HepG2 (cell line): ENCODE results near the gene BMPER. TPM values are rescaled to one million over a fixed set of nuclear protein-coding genes. Genes with fewer than 3 reads are reported as not detected.

Experiments used
- ATAC-seq: fragments of 200-7000 bp; cut with Tn5 transposase; 3 replicates; pipeline ENCODE4 v1.9.1; 2020; ENCODE audit warnings: mild to moderate bottlenecking, moderate library complexity
- BruUV-seq: library from RNA; stranded (reverse); fragments of 400-500 nt; replicated peaks from 2 replicates; lab custom pipeline; 2021; lab: Mats Ljungman, UMichigan
- CTCF ChIA-PET: fragments of 300-600 bp; formaldehyde crosslinking; extraction: SDS; loops from one replicate; lab custom pipeline; 2021; ENCODE audit warnings: low total read pairs, inconsistent platforms, low intra/inter-chr PET ratio; lab: Yijun Ruan, JAX
- POLR2A ChIA-PET: fragments of 350-600 bp; sonication (Branson Sonifier 250); formaldehyde crosslinking; loops from one replicate; lab custom pipeline; 2020; ENCODE audit warnings: antibody characterized with exemption, inconsistent platforms; lab: Yijun Ruan, JAX
- DNase-seq: peaks from one replicate; pipeline ENCODE4 v3.0.0-alpha.2; 2015; ENCODE audit warnings: low spot score
- FAIRE-seq: peaks from 3 replicates; lab custom pipeline; 2011; peaks lifted over from hg19 to GRCh38; lab: Jason Lieb, UNC
- H2AFZ ChIP-seq: one replicate; pipeline ENCODE4 v1.6.1; 2011; ENCODE audit warnings: low read length, inconsistent platforms
- H3K27ac ChIP-seq: fragments of 300-600 bp; 3 replicates; pipeline ENCODE4 v1.8.0; 2011; ENCODE audit warnings: mixed run types, mild to moderate bottlenecking, mixed read lengths, low read length, inconsistent platforms; ENCODE audit not compliant: insufficient read depth; ENCODE audit errors: extremely low read length
- H3K27me3 ChIP-seq, 2 experiments: fragments of 200-600 bp in 1 of 2; 2 replicates in 1 of 2; 3 replicates in 1 of 2; pipeline versions ENCODE4 v1.6.0 to v1.8.0; 2011; ENCODE audit warnings: low read length in 2 of 2, mild to moderate bottlenecking in 2 of 2, moderate library complexity in 2 of 2, inconsistent platforms in 1 of 2; ENCODE audit not compliant: insufficient read depth in 2 of 2, control insufficient read depth in 1 of 2
- H3K36me3 ChIP-seq, 2 experiments: fragments of 200-600 bp in 1 of 2; replicated peaks in 1 of 2; 2 replicates in 1 of 2; 3 replicates in 1 of 2; pipeline versions ENCODE4 v1.5.1 to v1.8.0; 2011; ENCODE audit warnings: low read length in 2 of 2, inconsistent platforms in 1 of 2; ENCODE audit not compliant: insufficient read depth in 2 of 2, control insufficient read depth in 1 of 2
- H3K4me1 ChIP-seq: 2 replicates; pipeline ENCODE4 v1.5.1; 2012; ENCODE audit warnings: low read length, inconsistent platforms; ENCODE audit not compliant: insufficient read depth
- H3K4me2 ChIP-seq: 2 replicates; pipeline ENCODE4 v1.6.0; 2011; ENCODE audit warnings: low read depth, low read length, inconsistent platforms
- H3K4me3 ChIP-seq, 3 experiments: fragments of 200-600 bp in 1 of 3; sonication (generic), shearing (Covaris generic) in 1 of 3; replicated peaks in 1 of 3; 2 replicates each; pipeline ENCODE4 v1.5.1; 2011 to 2016; ENCODE audit warnings: low read length in 3 of 3, inconsistent platforms in 2 of 3, low read depth in 2 of 3, mild to moderate bottlenecking in 2 of 3, control low read depth in 1 of 3, mixed read lengths in 1 of 3; ENCODE audit not compliant: insufficient read depth in 1 of 3
- H3K79me2 ChIP-seq: one replicate; pipeline ENCODE4 v1.6.1; 2011; ENCODE audit warnings: low read length, inconsistent platforms; ENCODE audit not compliant: insufficient read depth
- H3K9ac ChIP-seq: 2 replicates; pipeline ENCODE4 v1.6.0; 2011; ENCODE audit warnings: mild to moderate bottlenecking, low read depth, low read length, inconsistent platforms; ENCODE audit not compliant: insufficient read depth
- H3K9me3 ChIP-seq: 2 replicates; pipeline ENCODE4 v1.5.1; 2012; ENCODE audit warnings: mild to moderate bottlenecking, low read length
- H4K20me1 ChIP-seq: 2 replicates; pipeline ENCODE4 v1.6.0; 2011; ENCODE audit warnings: inconsistent platforms, mild to moderate bottlenecking, low read length, moderate library complexity; ENCODE audit not compliant: insufficient read depth
- ARNT2 ChIP-seq: sonication (generic); formaldehyde crosslinking; IDR thresholded peaks from 2 replicates; pipeline ENCODE4 v1.8.0; 2022; ENCODE audit warnings: mild to moderate bottlenecking, low read depth, missing genetic modification reagents, moderate library complexity
- FOXM1 ChIP-seq: sonication (generic); formaldehyde crosslinking; IDR thresholded peaks from 2 replicates; pipeline ENCODE4 v1.5.0; 2020; ENCODE audit warnings: missing genetic modification reagents
- GTF2F1 ChIP-seq: fragments of 150-350 bp; IDR thresholded peaks from 2 replicates; pipeline ENCODE4 v1.6.1; 2014; ENCODE audit warnings: low read length
- KAT8 ChIP-seq: IDR thresholded peaks from 2 replicates; pipeline ENCODE4 v1.6.1; 2016; ENCODE audit warnings: missing genetic modification reagents, missing compliant biosample characterization
- PHF5A ChIP-seq: IDR thresholded peaks from one replicate; pipeline ENCODE4 v1.6.1; 2018; ENCODE audit warnings: low read depth, missing genetic modification reagents; ENCODE audit not compliant: unreplicated experiment
- RBFOX2 ChIP-seq: fragments of 200-400 bp; formaldehyde crosslinking; IDR thresholded peaks from 2 replicates; pipeline ENCODE4 v1.6.1; 2017; ENCODE audit warnings: low read depth, mild to moderate bottlenecking, low read length
- RBM39 ChIP-seq: fragments of 200-400 bp; formaldehyde crosslinking; IDR thresholded peaks from one replicate; pipeline ENCODE4 v1.6.1; 2018; ENCODE audit warnings: antibody characterized with exemption, mild to moderate bottlenecking, low read depth, low read length; ENCODE audit not compliant: poor library complexity, severe bottlenecking
- ZNF552 ChIP-seq: sonication (generic); formaldehyde crosslinking; IDR thresholded peaks from 2 replicates; pipeline ENCODE4 v1.9.0; 2022; ENCODE audit warnings: missing genetic modification reagents, mild to moderate bottlenecking, borderline replicate concordance
- ZNF607 ChIP-seq: sonication (generic); formaldehyde crosslinking; IDR thresholded peaks from 2 replicates; pipeline ENCODE4 v1.5.1; 2020; ENCODE audit warnings: missing genetic modification reagents, mild to moderate bottlenecking, borderline replicate concordance
- ZNF768 ChIP-seq: sonication (generic); formaldehyde crosslinking; IDR thresholded peaks from 2 replicates; pipeline ENCODE4 v1.4.0; 2020; ENCODE audit warnings: missing genetic modification reagents
- ZNF850 ChIP-seq: sonication (generic); formaldehyde crosslinking; conservative IDR thresholded peaks from 2 replicates; pipeline ENCODE4 v1.9.0; 2021; ENCODE audit warnings: mild to moderate bottlenecking, missing genetic modification reagents
- WGBS: methylation state at CpG from one replicate; pipeline ENCODE4 v1.1.6; 2017; ENCODE audit warnings: low lambda C conversion rate; 5-methylcytosine and 5-hydroxymethylcytosine counted together
- in situ Hi-C: cut with HindIII; loops from 2 replicates; pipeline ENCODE4 v1.10.0; 2017; ENCODE audit warnings: low pct_unique_long_range_greater_than_20kb; ENCODE audit not compliant: extremely low pct_ligation_motif_present
- intact Hi-C: fragments of 100-400 bp; cut with micrococcal nuclease; formaldehyde crosslinking; loops from one replicate; pipeline ENCODE4 v1.10.0; 2022; ENCODE audit not compliant: unreplicated experiment
- polyA plus RNA-seq, 8 experiments: library from polyadenylated mRNA; depleted of rRNA in 3 of 8; stranded (reverse) in 7 of 8; unstranded in 1 of 8; fragments of >200 nt; fragmentation: Illumina TruSeq in 4 of 8; extraction: Trizol in 4 of 8; gene quantifications; 2 replicates each; pipeline versions ENCODE4 v1.2.1 to v1.2.3, GENCODE V29; 2011 to 2016; ENCODE audit warnings: low read depth in 4 of 8, missing spikeins in 1 of 8, mixed read lengths in 1 of 8; ENCODE audit not compliant: insufficient read depth in 1 of 8
- total RNA-seq, 5 experiments: library from RNA; depleted of rRNA; stranded (reverse); fragments of >200 nt; fragmentation: Illumina TruSeq; extraction: Trizol; gene quantifications; 2 replicates each; pipeline ENCODE4 v1.2.3, GENCODE V29; 2016; ENCODE audit warnings: low read depth in 1 of 5
- TF ChIP-seq, protein P1 (sequence below): IDR thresholded peaks from 2 replicates; pipeline ENCODE4 v1.6.1; 2018; ENCODE audit warnings: missing genetic modification reagents, mild to moderate bottlenecking, missing compliant biosample characterization
- TF ChIP-seq, protein P2 (sequence below): fragments of 450-650 bp; IDR thresholded peaks from 2 replicates; pipeline ENCODE4 v1.6.1; 2017
- TF ChIP-seq, protein P3 (sequence below): sonication (generic); formaldehyde crosslinking; IDR thresholded peaks from 2 replicates; pipeline ENCODE4 v1.5.0; 2020; ENCODE audit warnings: missing genetic modification reagents, mild to moderate bottlenecking, borderline replicate concordance
- TF ChIP-seq, protein P4 (sequence below): IDR thresholded peaks from 2 replicates; pipeline ENCODE4 v1.6.1; 2016; ENCODE audit warnings: low read depth, missing genetic modification reagents, missing compliant biosample characterization
- TF ChIP-seq, protein P5 (sequence below): sonication (generic); formaldehyde crosslinking; IDR thresholded peaks from 2 replicates; pipeline ENCODE4 v1.4.0; 2020; ENCODE audit warnings: missing genetic modification reagents, borderline replicate concordance

BMPER gene
- total and polyA plus RNA-seq, 2 of the 13 experiments (the other 11 are each of a cell fraction or from before 2014, with no cell fraction given), result not detected

DNA sequence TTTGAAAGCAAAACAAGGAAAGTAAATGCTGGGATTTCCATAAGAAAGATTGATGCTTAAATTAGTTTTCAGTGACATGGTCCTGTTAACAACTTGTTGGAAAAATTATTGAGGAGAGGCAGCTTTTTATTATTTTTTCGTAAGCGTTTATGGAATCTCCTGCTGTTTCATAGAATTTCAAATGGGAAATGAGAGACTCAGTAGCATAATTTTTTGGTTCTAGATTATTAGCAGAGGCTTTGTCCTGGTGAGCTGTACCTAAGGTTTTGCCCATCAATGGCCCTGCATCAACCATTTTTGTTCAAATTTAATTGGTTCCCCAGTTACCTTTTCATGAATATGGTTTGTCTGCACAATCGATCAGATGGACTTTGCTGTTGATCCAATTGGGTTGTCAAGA lies 205.7 kb downstream of the BMPER start:
- Histone ChIP-seq H3K4me3 (no peak overlapping the region), H3K9ac (no peak overlapping the region)
- POLR2A ChIA-PET, result no interaction called here
- no peak for DNase-seq
- TF ChIP-seq RBM39 (no peak), FOXM1 (no peak), ZNF850 (CRISPR knock-in tag) (no peak), ZNF768 (CRISPR knock-in tag) (no peak), RBFOX2 (no peak), KAT8 (CRISPR knock-in tag) (no peak), ZNF552 (CRISPR knock-in tag) (no peak), ZNF607 (no peak), ARNT2 (CRISPR knock-in tag) (no peak), PHF5A (CRISPR knock-in tag) (no peak), GTF2F1 (no peak)
- TF ChIP-seq, protein P1, sequence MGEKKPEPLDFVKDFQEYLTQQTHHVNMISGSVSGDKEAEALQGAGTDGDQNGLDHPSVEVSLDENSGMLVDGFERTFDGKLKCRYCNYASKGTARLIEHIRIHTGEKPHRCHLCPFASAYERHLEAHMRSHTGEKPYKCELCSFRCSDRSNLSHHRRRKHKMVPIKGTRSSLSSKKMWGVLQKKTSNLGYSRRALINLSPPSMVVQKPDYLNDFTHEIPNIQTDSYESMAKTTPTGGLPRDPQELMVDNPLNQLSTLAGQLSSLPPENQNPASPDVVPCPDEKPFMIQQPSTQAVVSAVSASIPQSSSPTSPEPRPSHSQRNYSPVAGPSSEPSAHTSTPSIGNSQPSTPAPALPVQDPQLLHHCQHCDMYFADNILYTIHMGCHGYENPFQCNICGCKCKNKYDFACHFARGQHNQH, result no peak
- TF ChIP-seq, protein P2, sequence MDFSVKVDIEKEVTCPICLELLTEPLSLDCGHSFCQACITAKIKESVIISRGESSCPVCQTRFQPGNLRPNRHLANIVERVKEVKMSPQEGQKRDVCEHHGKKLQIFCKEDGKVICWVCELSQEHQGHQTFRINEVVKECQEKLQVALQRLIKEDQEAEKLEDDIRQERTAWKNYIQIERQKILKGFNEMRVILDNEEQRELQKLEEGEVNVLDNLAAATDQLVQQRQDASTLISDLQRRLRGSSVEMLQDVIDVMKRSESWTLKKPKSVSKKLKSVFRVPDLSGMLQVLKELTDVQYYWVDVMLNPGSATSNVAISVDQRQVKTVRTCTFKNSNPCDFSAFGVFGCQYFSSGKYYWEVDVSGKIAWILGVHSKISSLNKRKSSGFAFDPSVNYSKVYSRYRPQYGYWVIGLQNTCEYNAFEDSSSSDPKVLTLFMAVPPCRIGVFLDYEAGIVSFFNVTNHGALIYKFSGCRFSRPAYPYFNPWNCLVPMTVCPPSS, result no peak
- TF ChIP-seq, protein P3, sequence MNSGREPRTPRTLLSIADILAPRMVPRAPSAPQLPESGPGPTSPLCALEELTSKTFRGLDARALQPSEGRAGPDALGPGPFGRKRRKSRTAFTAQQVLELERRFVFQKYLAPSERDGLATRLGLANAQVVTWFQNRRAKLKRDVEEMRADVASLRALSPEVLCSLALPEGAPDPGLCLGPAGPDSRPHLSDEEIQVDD (CRISPR knock-in tag), result no peak
- TF ChIP-seq, protein P4, sequence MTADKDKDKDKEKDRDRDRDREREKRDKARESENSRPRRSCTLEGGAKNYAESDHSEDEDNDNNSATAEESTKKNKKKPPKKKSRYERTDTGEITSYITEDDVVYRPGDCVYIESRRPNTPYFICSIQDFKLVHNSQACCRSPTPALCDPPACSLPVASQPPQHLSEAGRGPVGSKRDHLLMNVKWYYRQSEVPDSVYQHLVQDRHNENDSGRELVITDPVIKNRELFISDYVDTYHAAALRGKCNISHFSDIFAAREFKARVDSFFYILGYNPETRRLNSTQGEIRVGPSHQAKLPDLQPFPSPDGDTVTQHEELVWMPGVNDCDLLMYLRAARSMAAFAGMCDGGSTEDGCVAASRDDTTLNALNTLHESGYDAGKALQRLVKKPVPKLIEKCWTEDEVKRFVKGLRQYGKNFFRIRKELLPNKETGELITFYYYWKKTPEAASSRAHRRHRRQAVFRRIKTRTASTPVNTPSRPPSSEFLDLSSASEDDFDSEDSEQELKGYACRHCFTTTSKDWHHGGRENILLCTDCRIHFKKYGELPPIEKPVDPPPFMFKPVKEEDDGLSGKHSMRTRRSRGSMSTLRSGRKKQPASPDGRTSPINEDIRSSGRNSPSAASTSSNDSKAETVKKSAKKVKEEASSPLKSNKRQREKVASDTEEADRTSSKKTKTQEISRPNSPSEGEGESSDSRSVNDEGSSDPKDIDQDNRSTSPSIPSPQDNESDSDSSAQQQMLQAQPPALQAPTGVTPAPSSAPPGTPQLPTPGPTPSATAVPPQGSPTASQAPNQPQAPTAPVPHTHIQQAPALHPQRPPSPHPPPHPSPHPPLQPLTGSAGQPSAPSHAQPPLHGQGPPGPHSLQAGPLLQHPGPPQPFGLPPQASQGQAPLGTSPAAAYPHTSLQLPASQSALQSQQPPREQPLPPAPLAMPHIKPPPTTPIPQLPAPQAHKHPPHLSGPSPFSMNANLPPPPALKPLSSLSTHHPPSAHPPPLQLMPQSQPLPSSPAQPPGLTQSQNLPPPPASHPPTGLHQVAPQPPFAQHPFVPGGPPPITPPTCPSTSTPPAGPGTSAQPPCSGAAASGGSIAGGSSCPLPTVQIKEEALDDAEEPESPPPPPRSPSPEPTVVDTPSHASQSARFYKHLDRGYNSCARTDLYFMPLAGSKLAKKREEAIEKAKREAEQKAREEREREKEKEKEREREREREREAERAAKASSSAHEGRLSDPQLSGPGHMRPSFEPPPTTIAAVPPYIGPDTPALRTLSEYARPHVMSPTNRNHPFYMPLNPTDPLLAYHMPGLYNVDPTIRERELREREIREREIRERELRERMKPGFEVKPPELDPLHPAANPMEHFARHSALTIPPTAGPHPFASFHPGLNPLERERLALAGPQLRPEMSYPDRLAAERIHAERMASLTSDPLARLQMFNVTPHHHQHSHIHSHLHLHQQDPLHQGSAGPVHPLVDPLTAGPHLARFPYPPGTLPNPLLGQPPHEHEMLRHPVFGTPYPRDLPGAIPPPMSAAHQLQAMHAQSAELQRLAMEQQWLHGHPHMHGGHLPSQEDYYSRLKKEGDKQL (CRISPR knock-in tag), result no peak
- TF ChIP-seq, protein P5, sequence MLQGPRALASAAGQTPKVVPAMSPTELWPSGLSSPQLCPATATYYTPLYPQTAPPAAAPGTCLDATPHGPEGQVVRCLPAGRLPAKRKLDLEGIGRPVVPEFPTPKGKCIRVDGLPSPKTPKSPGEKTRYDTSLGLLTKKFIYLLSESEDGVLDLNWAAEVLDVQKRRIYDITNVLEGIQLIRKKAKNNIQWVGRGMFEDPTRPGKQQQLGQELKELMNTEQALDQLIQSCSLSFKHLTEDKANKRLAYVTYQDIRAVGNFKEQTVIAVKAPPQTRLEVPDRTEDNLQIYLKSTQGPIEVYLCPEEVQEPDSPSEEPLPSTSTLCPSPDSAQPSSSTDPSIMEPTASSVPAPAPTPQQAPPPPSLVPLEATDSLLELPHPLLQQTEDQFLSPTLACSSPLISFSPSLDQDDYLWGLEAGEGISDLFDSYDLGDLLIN (CRISPR knock-in tag), result no peak
- TF ChIP-seq, all 625 proteins: peak for 0
- ATAC-seq (no peak), FAIRE-seq (no peak)
- H4K20me1 ChIP-seq, result no peaks in the 10 kb centered on the region
- H2AFZ ChIP-seq, result no peak overlapping the region
- CTCF ChIA-PET, result no interaction called here
- in situ Hi-C loops, result no loop called here
- BruUV-seq, result no TSS peak
- no peaks in the 10 kb centered on the region for H3K79me2 ChIP-seq
- intact Hi-C loops, result no loop called here
- 23% methylated on average over 3 of the region's 3 CpGs for WGBS
- no peaks in the 10 kb centered on the region for H3K9me3 ChIP-seq
- H3K27me3 ChIP-seq, result no peaks in the 10 kb centered on the region
- no peaks in the 10 kb centered on the region for H3K4me1 ChIP-seq
- no peak overlapping the region for H3K4me2 ChIP-seq
- H3K36me3 ChIP-seq, result no peaks in the 10 kb centered on the region
- H3K27ac ChIP-seq, result no peak overlapping the region
